T-cell (primary cell): ENCODE measurements around the gene PTCD2. TPM values are rescaled to one million over a fixed set of nuclear protein-coding genes. Genes with fewer than 3 reads are reported as not detected.

Source experiments
- ATAC-seq, 4 experiments: fragments of 200-7000 bp in 3 of 4; fragments of 150-1000 bp in 1 of 4; cut with Tn5 transposase; replicated peaks in 1 of 4; 1 replicate in 3 of 4; 2 replicates in 1 of 4; pipeline ENCODE4 v1.10.0; 2021; ENCODE audit warnings: moderate library complexity in 3 of 4, mild to moderate bottlenecking in 2 of 4, moderate number of reproducible peaks in 1 of 4
- CTCF ChIA-PET, 2 donors: fragments of 300-600 bp; sonication (Branson Sonifier 250); formaldehyde crosslinking; loops; one replicate each; lab custom pipeline; 2022; ENCODE audit warnings: antibody characterized with exemption in 2 of 2; lab: Charles Lee
- POLR2A ChIA-PET, 2 donors: fragments of 300-600 bp; sonication (Branson Sonifier 250); formaldehyde crosslinking; loops; one replicate each; lab custom pipeline; 2022; ENCODE audit warnings: antibody characterized with exemption in 2 of 2; lab: Charles Lee
- DNase-seq, 35 experiments: peaks; one replicate each; pipeline versions ENCODE4 v3.0.0 to v3.0.0-alpha.2; 2013 to 2023
- H3K27ac ChIP-seq: one replicate; pipeline ENCODE4 v1.5.1; 2013; ENCODE audit warnings: low read length
- H3K27me3 ChIP-seq, 2 experiments: replicated peaks in 1 of 2; 1 replicate in 1 of 2; 2 replicates in 1 of 2; pipeline versions ENCODE4 v1.6.1 to v1.7.0; 2013; ENCODE audit warnings: low read length in 1 of 2, mixed read lengths in 1 of 2; ENCODE audit not compliant: control insufficient read depth in 2 of 2, insufficient read depth in 2 of 2; ENCODE audit errors: extremely low read depth in 1 of 2
- H3K36me3 ChIP-seq, 2 donors: 1 replicate in 1 of 2; 2 replicates in 1 of 2; pipeline versions ENCODE4 v1.6.1 to v1.7.0; 2013; ENCODE audit warnings: low read length in 1 of 2; ENCODE audit not compliant: control insufficient read depth in 2 of 2, insufficient read depth in 1 of 2; ENCODE audit errors: extremely low read depth in 1 of 2
- H3K4me1 ChIP-seq, 2 experiments: 1 replicate in 1 of 2; 2 replicates in 1 of 2; pipeline versions ENCODE4 v1.6.1 to v1.7.0; 2013; ENCODE audit warnings: low read length in 2 of 2, mixed read lengths in 1 of 2; ENCODE audit not compliant: insufficient read depth in 2 of 2, control insufficient read depth in 1 of 2; ENCODE audit errors: extremely low read depth in 1 of 2
- H3K4me3 ChIP-seq, 2 donors: 1 replicate in 1 of 2; 2 replicates in 1 of 2; pipeline versions ENCODE4 v1.5.1 to v1.7.0; 2013; ENCODE audit warnings: mild to moderate bottlenecking in 2 of 2, low read length in 1 of 2, moderate library complexity in 1 of 2; ENCODE audit not compliant: control insufficient read depth in 1 of 2; ENCODE audit errors: extremely low read depth in 1 of 2
- H3K9me3 ChIP-seq: 2 replicates; pipeline ENCODE4 v1.7.0; 2013
- H3K27ac Mint-ChIP-seq, 2 donors: one replicate each; pipeline ENCODE4 v1.8.0; 2020 to 2021; ENCODE audit warnings: mild to moderate bottlenecking in 2 of 2, mixed read lengths in 2 of 2
- H3K27me3 Mint-ChIP-seq, 2 donors: one replicate each; pipeline ENCODE4 v1.8.0; 2021 to 2022; ENCODE audit warnings: mixed read lengths in 2 of 2
- H3K36me3 Mint-ChIP-seq: one replicate; pipeline ENCODE4 v1.8.0; 2021; ENCODE audit warnings: mixed read lengths
- H3K4me1 Mint-ChIP-seq, 3 donors: one replicate each; pipeline ENCODE4 v1.8.0; 2020 to 2022; ENCODE audit warnings: mixed read lengths in 3 of 3, mild to moderate bottlenecking in 1 of 3
- H3K4me3 Mint-ChIP-seq, 3 donors: one replicate each; pipeline ENCODE4 v1.8.0; 2020 to 2022; ENCODE audit warnings: mild to moderate bottlenecking in 3 of 3, mixed read lengths in 3 of 3, moderate library complexity in 3 of 3
- H3K9me3 Mint-ChIP-seq, 3 donors: one replicate each; pipeline ENCODE4 v1.8.0; 2020 to 2022; ENCODE audit warnings: mixed read lengths in 3 of 3
- WGBS: methylation state at CpG from one replicate; pipeline ENCODE4 v1.1.5; 2013; ENCODE audit warnings: missing lambda C conversion rate; ENCODE audit not compliant: insufficient coverage; 5-methylcytosine and 5-hydroxymethylcytosine counted together
- total RNA-seq, 35 experiments: library from RNA in 6 of 35; stranded (reverse) in 6 of 35; fragments of 120-200 nt in 1 of 35; gene quantifications; one replicate each; pipeline versions ENCODE4 v1.2.1 to v1.2.4 and lab custom pipeline; 2013 to 2026

Gene PTCD2
- total RNA-seq, 5 donors from 2014 or later (not counting 1 experiment from before 2014, with no cell fraction given): 5.9 to 12.1 (median 8.1) TPM

DNA sequence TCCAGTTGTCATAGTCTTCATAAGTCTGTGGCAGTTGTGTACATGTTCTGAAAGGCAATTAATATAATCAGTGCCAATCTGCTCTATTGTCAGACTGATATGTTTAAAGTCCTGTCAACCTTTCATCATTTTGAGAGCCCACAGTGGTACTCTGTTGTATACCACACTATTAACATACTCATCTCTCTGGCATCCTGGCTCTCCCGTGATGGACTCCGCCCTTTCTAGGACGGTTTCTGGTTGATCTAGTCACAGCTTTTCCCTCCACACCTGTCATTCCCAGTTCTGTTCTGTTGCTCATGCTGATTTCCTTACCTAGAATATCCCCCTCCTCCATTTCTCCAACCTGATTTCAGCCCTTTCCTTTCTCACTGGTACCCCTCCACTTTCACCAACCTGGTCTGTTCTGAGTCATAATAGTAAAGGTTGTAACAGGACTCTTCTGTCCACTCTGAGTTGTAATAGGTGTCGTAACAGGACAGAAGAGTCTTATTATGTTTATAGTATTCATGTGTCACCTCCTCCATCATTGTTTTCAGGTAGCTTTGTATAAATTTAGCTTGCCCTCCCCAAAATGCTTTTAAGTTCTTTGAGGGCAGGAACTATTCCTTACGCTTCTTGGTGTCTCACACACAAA is 4.1 kb downstream of the PTCD2 start:
- H3K27me3 ChIP-seq: no peaks in the 10 kb centered on the region
- H3K36me3 Mint-ChIP-seq: peaks cover 50% of the 10 kb centered on the region
- CTCF ChIA-PET: no interaction called here
- 73% methylated on average over 3 of the region's 5 CpGs for WGBS
- H3K4me1 ChIP-seq: peaks cover 0 to 11% of the 10 kb centered on the region in 2 experiments
- no peak overlapping the region for H3K4me3 ChIP-seq
- H3K27ac Mint-ChIP-seq: no peak overlapping the region
- H3K4me3 Mint-ChIP-seq: no peak overlapping the region
- no peak for DNase-seq
- POLR2A ChIA-PET: no interaction called here
- H3K27ac ChIP-seq: no peak overlapping the region
- peaks cover 16 to 23% (median 19%) of the 10 kb centered on the region in 3 donors for H3K4me1 Mint-ChIP-seq
- H3K9me3 ChIP-seq: no peaks in the 10 kb centered on the region
- no peaks in the 10 kb centered on the region for H3K9me3 Mint-ChIP-seq
- no peaks in the 10 kb centered on the region for H3K27me3 Mint-ChIP-seq
- peaks cover 3 to 37% of the 10 kb centered on the region in 2 donors for H3K36me3 ChIP-seq
- no peak for ATAC-seq

DNA sequence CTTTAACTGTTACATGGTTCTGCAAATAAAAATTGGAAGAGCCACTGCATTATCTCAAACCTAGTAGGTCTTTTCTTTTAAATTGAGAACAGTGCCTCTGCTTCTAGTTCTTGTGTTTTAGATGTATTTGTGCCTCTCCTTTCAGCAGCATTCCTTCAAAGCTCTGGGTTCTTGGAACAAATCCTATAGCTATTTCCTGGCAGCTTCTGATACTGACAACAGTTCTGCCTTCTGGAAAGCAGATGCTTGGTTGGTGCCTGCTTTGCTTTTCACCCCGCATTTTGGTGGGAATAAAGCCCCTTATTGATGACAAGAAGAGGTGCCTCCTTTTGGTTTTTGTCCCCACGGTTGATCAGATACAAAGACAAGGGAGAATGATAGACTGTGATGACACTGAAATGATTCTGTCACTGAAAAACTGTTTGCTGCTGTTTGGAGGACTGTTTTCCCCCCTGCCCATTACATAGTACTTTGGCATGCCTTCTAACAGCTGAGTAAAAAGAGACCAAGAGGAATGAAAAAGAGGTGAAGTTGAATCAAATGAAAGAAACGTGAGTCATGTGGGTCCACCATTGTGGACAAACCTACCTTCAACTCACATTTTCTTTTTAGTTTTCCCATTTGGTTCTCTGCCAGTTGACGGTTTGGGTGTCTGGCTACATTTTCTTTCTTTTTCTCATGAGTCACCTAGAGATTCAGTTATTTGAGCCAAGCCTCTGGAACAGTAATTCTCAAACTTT is 5.6 kb downstream of the PTCD2 start:
- peaks cover 59% of the 10 kb centered on the region for H3K36me3 Mint-ChIP-seq
- CTCF ChIA-PET: no interaction called here

DNA sequence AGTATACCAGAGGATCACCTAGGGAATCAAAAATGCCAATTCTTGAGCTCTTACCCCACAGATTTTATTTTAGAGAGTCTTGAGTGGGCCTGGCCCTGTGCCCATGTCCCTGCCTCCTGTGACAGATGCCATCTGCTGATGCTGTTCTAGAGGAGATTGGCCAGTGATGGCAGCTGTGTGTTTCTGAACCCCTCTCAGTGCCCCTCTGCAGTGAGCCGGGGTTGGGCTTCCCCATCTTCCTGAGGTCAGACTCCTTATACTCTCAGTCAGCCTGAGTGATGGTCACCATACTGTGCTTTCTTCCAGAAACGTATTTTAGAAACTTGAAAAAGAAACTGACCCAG is 6.1 kb downstream of the PTCD2 start:
- CTCF ChIA-PET: no interaction called here
- no peak for DNase-seq
- H3K9me3 ChIP-seq: no peaks in the 10 kb centered on the region
- Mint-ChIP-seq H3K4me3 (no peak overlapping the region), H3K27ac (no peak overlapping the region), H3K4me1 (peaks cover 6 to 14% (median 10%) of the 10 kb centered on the region in 3 donors), H3K9me3 (no peaks in the 10 kb centered on the region), H3K36me3 (peaks cover 64% of the 10 kb centered on the region), H3K27me3 (no peaks in the 10 kb centered on the region)
- no peaks in the 10 kb centered on the region for H3K27me3 ChIP-seq
- H3K4me3 ChIP-seq: no peak overlapping the region
- no CpG with 5 or more reads among the region's 2 CpGs for WGBS
- no peaks in the 10 kb centered on the region for H3K4me1 ChIP-seq
- no peak overlapping the region for H3K27ac ChIP-seq
- H3K36me3 ChIP-seq: peaks cover 3 to 53% of the 10 kb centered on the region in 2 donors
- ATAC-seq: no peak
- POLR2A ChIA-PET: no interaction called here

More for the DNA sequence above, 5.6 kb downstream of the PTCD2 start:
- no peaks in the 10 kb centered on the region for H3K27me3 ChIP-seq
- Mint-ChIP-seq H3K27ac (no peak overlapping the region), H3K27me3 (no peaks in the 10 kb centered on the region), H3K4me3 (no peak overlapping the region), H3K9me3 (no peaks in the 10 kb centered on the region), H3K4me1 (peaks cover 9 to 15% (median 14%) of the 10 kb centered on the region in 3 donors)
- ATAC-seq (no peak), DNase-seq (no peak)
- peaks cover 0 to 3% of the 10 kb centered on the region in 2 experiments for H3K4me1 ChIP-seq
- no peak overlapping the region for H3K4me3 ChIP-seq
- H3K36me3 ChIP-seq: peaks cover 3 to 47% of the 10 kb centered on the region in 2 donors
- H3K9me3 ChIP-seq: no peaks in the 10 kb centered on the region
- POLR2A ChIA-PET: no interaction called here
- 90% methylated on average over 2 of the region's 4 CpGs for WGBS
- no peak overlapping the region for H3K27ac ChIP-seq

DNA sequence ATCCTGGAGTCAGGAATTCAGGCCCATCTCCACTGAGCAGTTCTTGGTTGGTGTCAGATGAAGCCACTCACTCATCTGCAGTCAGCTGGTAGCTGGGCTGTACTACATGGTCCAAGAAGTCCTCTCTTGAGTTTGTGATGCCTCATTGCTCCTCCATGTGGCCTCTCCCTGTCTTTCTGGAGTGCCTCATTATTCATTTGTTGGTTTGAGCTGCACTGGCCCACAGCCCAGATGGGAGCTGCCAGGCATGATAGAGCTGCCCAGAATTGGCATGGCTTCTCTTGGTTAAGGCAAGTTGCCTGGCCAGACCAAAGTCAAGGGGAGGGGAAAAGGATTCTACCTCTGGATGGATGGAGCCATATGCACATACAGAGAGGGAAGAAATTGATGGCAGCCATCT is 8.0 kb downstream of the PTCD2 start:
- Mint-ChIP-seq H3K36me3 (peaks cover 66% of the 10 kb centered on the region), H3K27me3 (no peaks in the 10 kb centered on the region), H3K9me3 (no peaks in the 10 kb centered on the region), H3K4me1 (peaks cover 2 to 7% (median 6%) of the 10 kb centered on the region in 3 donors), H3K4me3 (no peak overlapping the region), H3K27ac (no peak overlapping the region)
- ChIA-PET CTCF (no interaction called here), POLR2A (no interaction called here)
- Histone ChIP-seq H3K27me3 (no peaks in the 10 kb centered on the region), H3K36me3 (peaks cover 3 to 48% of the 10 kb centered on the region in 2 donors), H3K27ac (no peak overlapping the region), H3K4me1 (no peaks in the 10 kb centered on the region), H3K9me3 (no peaks in the 10 kb centered on the region), H3K4me3 (no peak overlapping the region)
- ATAC-seq (no peak), DNase-seq (no peak)

DNA sequence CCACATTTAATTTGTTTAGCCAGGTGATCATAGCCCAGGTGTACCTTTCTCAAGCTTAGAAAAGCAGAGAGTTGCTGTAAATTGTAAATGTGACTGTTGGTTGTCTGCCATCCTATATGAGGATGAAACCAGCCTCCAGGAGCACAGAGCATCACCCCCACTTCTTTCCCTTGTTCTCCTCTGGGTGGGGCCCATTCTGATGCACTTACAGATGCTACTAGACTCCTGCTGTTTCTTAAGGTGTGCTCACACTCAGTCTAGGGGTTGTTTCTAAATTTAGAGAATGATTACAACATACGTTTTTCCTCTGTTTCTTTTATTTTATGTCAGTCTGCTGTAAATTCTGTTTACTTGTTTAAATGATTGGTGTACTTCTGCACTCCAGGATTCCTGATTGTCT is 10.5 kb downstream of the PTCD2 start:
- Histone ChIP-seq H3K4me1 (no peaks in the 10 kb centered on the region), H3K9me3 (no peaks in the 10 kb centered on the region), H3K27ac (no peak overlapping the region), H3K4me3 (no peak overlapping the region), H3K27me3 (no peaks in the 10 kb centered on the region), H3K36me3 (peaks cover 3 to 41% of the 10 kb centered on the region in 2 donors)
- Mint-ChIP-seq H3K27me3 (no peaks in the 10 kb centered on the region), H3K4me3 (no peak overlapping the region), H3K9me3 (no peaks in the 10 kb centered on the region), H3K4me1 (no peaks in the 10 kb centered on the region), H3K27ac (no peak overlapping the region), H3K36me3 (peaks cover 56% of the 10 kb centered on the region)
- no peak for ATAC-seq
- ChIA-PET POLR2A (no interaction called here), CTCF (no interaction called here)
- no peak for DNase-seq
- no CpG with 5 or more reads among the region's 1 CpG for WGBS

- ChIA-PET POLR2A (no interaction called here), CTCF (no interaction called here)
- H3K9me3 ChIP-seq: no peaks in the 10 kb centered on the region
- H3K27ac ChIP-seq: no peak overlapping the region
- H3K27me3 ChIP-seq: no peaks in the 10 kb centered on the region
- Mint-ChIP-seq H3K27me3 (no peaks in the 10 kb centered on the region), H3K27ac (no peak overlapping the region), H3K36me3 (peaks cover 52% of the 10 kb centered on the region), H3K4me1 (peaks cover 0 to 3% (median 0%) of the 10 kb centered on the region in 3 donors), H3K9me3 (no peaks in the 10 kb centered on the region), H3K4me3 (no peak overlapping the region)
- ATAC-seq: no peak
- H3K36me3 ChIP-seq: peaks cover 0 to 32% of the 10 kb centered on the region in 2 donors
- no CpG with 5 or more reads among the region's 1 CpG for WGBS
- H3K4me1 ChIP-seq: no peaks in the 10 kb centered on the region
- H3K4me3 ChIP-seq: no peak overlapping the region
- no peak for DNase-seq
Measured at GRCh38 chr5:72337159-72337558, 17.0 kb downstream of the PTCD2 start.
